SK-N-SH (cell line): ENCODE measurements around the gene NPIPB6. TPM values are rescaled to one million over a fixed set of nuclear protein-coding genes. Genes with fewer than 3 reads are reported as not detected.

Experiments
- CTCF ChIA-PET: fragments of 300-600, 350-600 bp; formaldehyde crosslinking; extraction: SDS; loops from one replicate; lab custom pipeline; 2021; lab: Yijun Ruan, JAX
- POLR2A ChIA-PET: fragments of 350-600 bp; sonication (Branson Sonifier 250); formaldehyde crosslinking; extraction: SDS; loops from one replicate; lab custom pipeline; 2020; ENCODE audit warnings: antibody characterized with exemption, inconsistent platforms; lab: Yijun Ruan, JAX
- DNase-seq: peaks from one replicate; pipeline ENCODE4 v3.0.0; 2012
- H2AFZ ChIP-seq: fragments of 200-600 bp; sonication (generic); 2 replicates; pipeline ENCODE4 v1.8.1; 2016; ENCODE audit warnings: antibody characterized with exemption, mild to moderate bottlenecking, low read depth
- H3F3A ChIP-seq: fragments of 200-600 bp; sonication (generic); replicated peaks from 2 replicates; pipeline ENCODE3; 2016; ENCODE audit warnings: antibody characterized with exemption, mild to moderate bottlenecking; ENCODE audit not compliant: insufficient read depth
- H3K27ac ChIP-seq, 2 experiments: fragments of 200-500 bp in 1 of 2; fragments of 200-600 bp in 1 of 2; sonication (Bioruptor generic) in 1 of 2; sonication (generic), shearing (Covaris generic) in 1 of 2; 2 replicates each; pipeline versions ENCODE4 v1.5.1 to v1.6.1; 2014 to 2016; ENCODE audit warnings: low read depth in 2 of 2, inconsistent platforms in 1 of 2, low read length in 1 of 2, mild to moderate bottlenecking in 1 of 2, mixed read lengths in 1 of 2
- H3K27me3 ChIP-seq: fragments of 200-600 bp; sonication (generic), shearing (Covaris generic); 2 replicates; pipeline ENCODE4 v1.6.1; 2016; ENCODE audit warnings: mixed run types; ENCODE audit not compliant: insufficient read depth
- H3K36me3 ChIP-seq, 2 experiments: fragments of 200-500 bp in 1 of 2; fragments of 200-600 bp in 1 of 2; sonication (Bioruptor generic) in 1 of 2; sonication (generic) in 1 of 2; replicated peaks in 1 of 2; 2 replicates each; pipeline versions ENCODE3 to v1.5.1; 2014 to 2016; ENCODE audit warnings: low read length in 1 of 2, mild to moderate bottlenecking in 1 of 2; ENCODE audit not compliant: insufficient read depth in 2 of 2, control insufficient read depth in 1 of 2
- H3K4me1 ChIP-seq, 2 experiments: fragments of 200-500 bp in 1 of 2; fragments of 200-600 bp in 1 of 2; sonication (Bioruptor generic) in 1 of 2; sonication (generic), shearing (Covaris generic) in 1 of 2; 2 replicates each; pipeline versions ENCODE4 v1.5.1 to v1.6.1; 2014 to 2016; ENCODE audit warnings: low read depth in 1 of 2, low read length in 1 of 2, mixed run types in 1 of 2; ENCODE audit not compliant: insufficient read depth in 2 of 2, control insufficient read depth in 1 of 2
- H3K4me2 ChIP-seq: fragments of 200-600 bp; sonication (generic), shearing (Covaris generic); 2 replicates; pipeline ENCODE4 v1.6.1; 2017; ENCODE audit warnings: mixed run types
- H3K4me3 ChIP-seq, 2 experiments: fragments of 200-500 bp in 1 of 2; fragments of 200-600 bp in 1 of 2; sonication (Bioruptor generic) in 1 of 2; sonication (generic), shearing (Covaris generic) in 1 of 2; 2 replicates each; pipeline versions ENCODE4 v1.5.1 to v1.8.1; 2014 to 2016; ENCODE audit warnings: low read depth in 2 of 2, inconsistent platforms in 1 of 2, low read length in 1 of 2, mild to moderate bottlenecking in 1 of 2, mixed read lengths in 1 of 2, moderate library complexity in 1 of 2
- H3K79me2 ChIP-seq: fragments of 200-600 bp; sonication (generic); 2 replicates; pipeline ENCODE4 v1.8.1; 2017; ENCODE audit warnings: mild to moderate bottlenecking; ENCODE audit not compliant: insufficient read depth
- H3K9ac ChIP-seq: fragments of 200-600 bp; sonication (generic); 2 replicates; pipeline ENCODE4 v1.6.1; 2017; ENCODE audit warnings: mixed run types
- H3K9me2 ChIP-seq: fragments of 200-600 bp; sonication (generic); 2 replicates; pipeline ENCODE4 v1.6.1; 2017; ENCODE audit warnings: mixed run types
- H3K9me3 ChIP-seq: fragments of 200-600 bp; sonication (generic); 2 replicates; pipeline ENCODE4 v1.6.1; 2017; ENCODE audit warnings: mixed run types, mild to moderate bottlenecking, moderate library complexity
- H4K20me1 ChIP-seq: fragments of 200-600 bp; sonication (generic); 2 replicates; pipeline ENCODE4 v1.6.1; 2017; ENCODE audit warnings: mild to moderate bottlenecking, mixed run types; ENCODE audit not compliant: insufficient read depth
- CTCF ChIP-seq: fragments of 200-600 bp; sonication (generic); IDR thresholded peaks from 2 replicates; pipeline ENCODE4 v1.6.1; 2017; ENCODE audit warnings: antibody characterized with exemption, mild to moderate bottlenecking, moderate library complexity
- EP300 ChIP-seq, 2 experiments: IDR thresholded peaks; 2 replicates each; pipeline versions ENCODE4 v1.4.0 to v1.6.1; 2012; ENCODE audit warnings: borderline replicate concordance in 1 of 2, low read depth in 1 of 2, low read length in 1 of 2
- FOSL2 ChIP-seq: IDR thresholded peaks from 2 replicates; pipeline ENCODE4 v1.4.0; 2012; ENCODE audit warnings: low read depth, mild to moderate bottlenecking, moderate library complexity, borderline replicate concordance
- FOXM1 ChIP-seq: IDR thresholded peaks from 2 replicates; pipeline ENCODE4 v1.4.0; 2012; ENCODE audit warnings: low read depth, mild to moderate bottlenecking
- GATA2 ChIP-seq: sonication (generic); formaldehyde crosslinking; IDR thresholded peaks from 2 replicates; pipeline ENCODE4 v1.5.0; 2020; ENCODE audit warnings: mild to moderate bottlenecking, missing genetic modification reagents
- MEF2A ChIP-seq: IDR thresholded peaks from 2 replicates; pipeline ENCODE4 v1.4.0; 2012; ENCODE audit warnings: low read depth, borderline replicate concordance
- NFIC ChIP-seq: IDR thresholded peaks from 2 replicates; pipeline ENCODE4 v1.4.0; 2012; ENCODE audit warnings: borderline replicate concordance
- NRF1 ChIP-seq: IDR thresholded peaks from 2 replicates; pipeline ENCODE4 v1.6.1; 2012; ENCODE audit warnings: low read depth, mild to moderate bottlenecking, low read length
- RCOR1 ChIP-seq: fragments of 150-350 bp; IDR thresholded peaks from 2 replicates; pipeline ENCODE4 v1.6.1; 2017; ENCODE audit warnings: antibody characterized with exemption, low read length
- REST ChIP-seq: IDR thresholded peaks from 2 replicates; pipeline ENCODE4 v1.6.1; 2012; ENCODE audit warnings: mild to moderate bottlenecking, low read depth, low read length, moderate library complexity
- RFX5 ChIP-seq: IDR thresholded peaks from 2 replicates; pipeline ENCODE4 v1.6.1; 2012; ENCODE audit warnings: mild to moderate bottlenecking, improper control_type of control experiment, low read length
- RXRA ChIP-seq: IDR thresholded peaks from 2 replicates; pipeline ENCODE4 v1.4.0; 2012; ENCODE audit warnings: low read depth, mild to moderate bottlenecking, borderline replicate concordance
- SIN3A ChIP-seq: IDR thresholded peaks from 2 replicates; pipeline ENCODE4 v1.6.1; 2012; ENCODE audit warnings: low read depth, mild to moderate bottlenecking, low read length, moderate library complexity, borderline replicate concordance
- SMC3 ChIP-seq: IDR thresholded peaks from 2 replicates; pipeline ENCODE4 v1.6.1; 2012; ENCODE audit warnings: low read depth, low read length, improper control_type of control experiment
- TCF12 ChIP-seq: IDR thresholded peaks from 2 replicates; pipeline ENCODE4 v1.4.0; 2012
- TEAD4 ChIP-seq: IDR thresholded peaks from 2 replicates; pipeline ENCODE4 v1.4.0; 2012; ENCODE audit warnings: mild to moderate bottlenecking, borderline replicate concordance; ENCODE audit not compliant: insufficient read depth
- USF1 ChIP-seq: IDR thresholded peaks from 2 replicates; pipeline ENCODE4 v1.4.0; 2012; ENCODE audit warnings: low read depth, borderline replicate concordance
- YY1 ChIP-seq: IDR thresholded peaks from 2 replicates; pipeline ENCODE4 v1.4.0; 2012; ENCODE audit warnings: low read depth, mild to moderate bottlenecking
- WGBS: methylation state at CpG from one replicate; pipeline ENCODE4 v1.1.6; 2017; ENCODE audit warnings: low lambda C conversion rate; 5-methylcytosine and 5-hydroxymethylcytosine counted together
- polyA plus RNA-seq, 3 experiments: library from polyadenylated mRNA; depleted of rRNA; stranded (reverse); fragments of >200 nt; gene quantifications; 2 replicates each; pipeline ENCODE4 v1.2.3, GENCODE V29; 2012
- TF ChIP-seq, protein P1 (sequence below): IDR thresholded peaks from 2 replicates; pipeline ENCODE4 v1.4.0; 2012; ENCODE audit warnings: low read depth, borderline replicate concordance

Gene NPIPB6
- polyA plus RNA-seq, 1 of the 3 experiments (the other 2 are of a cell fraction), result 0.35 TPM

- Histone ChIP-seq H3K9ac (no peak overlapping the region), H3K9me2 (no peaks in the 10 kb centered on the region), H3K36me3 (no peaks in the 10 kb centered on the region), H3K79me2 (no peaks in the 10 kb centered on the region), H3K4me1 (no peaks in the 10 kb centered on the region; a peak in 1 of 4 replicates), H2AFZ (no peak overlapping the region), H3K27ac (no peak overlapping the region), H4K20me1 (no peaks in the 10 kb centered on the region), H3K9me3 (no peaks in the 10 kb centered on the region), H3K4me2 (no peak overlapping the region), H3F3A (no peaks in the 10 kb centered on the region), H3K27me3 (no peaks in the 10 kb centered on the region), H3K4me3 (no peak overlapping the region)
- POLR2A ChIA-PET, result no interaction called here
- TF ChIP-seq, protein P1, sequence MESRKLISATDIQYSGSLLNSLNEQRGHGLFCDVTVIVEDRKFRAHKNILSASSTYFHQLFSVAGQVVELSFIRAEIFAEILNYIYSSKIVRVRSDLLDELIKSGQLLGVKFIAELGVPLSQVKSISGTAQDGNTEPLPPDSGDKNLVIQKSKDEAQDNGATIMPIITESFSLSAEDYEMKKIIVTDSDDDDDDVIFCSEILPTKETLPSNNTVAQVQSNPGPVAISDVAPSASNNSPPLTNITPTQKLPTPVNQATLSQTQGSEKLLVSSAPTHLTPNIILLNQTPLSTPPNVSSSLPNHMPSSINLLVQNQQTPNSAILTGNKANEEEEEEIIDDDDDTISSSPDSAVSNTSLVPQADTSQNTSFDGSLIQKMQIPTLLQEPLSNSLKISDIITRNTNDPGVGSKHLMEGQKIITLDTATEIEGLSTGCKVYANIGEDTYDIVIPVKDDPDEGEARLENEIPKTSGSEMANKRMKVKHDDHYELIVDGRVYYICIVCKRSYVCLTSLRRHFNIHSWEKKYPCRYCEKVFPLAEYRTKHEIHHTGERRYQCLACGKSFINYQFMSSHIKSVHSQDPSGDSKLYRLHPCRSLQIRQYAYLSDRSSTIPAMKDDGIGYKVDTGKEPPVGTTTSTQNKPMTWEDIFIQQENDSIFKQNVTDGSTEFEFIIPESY, result no peak
- TF ChIP-seq MEF2A (no peak), TCF12 (no peak), REST (no peak), FOSL2 (no peak), RCOR1 (no peak), TEAD4 (no peak), SIN3A (no peak), NFIC (no peak), CTCF (no peak), RXRA (no peak), SMC3 (no peak), USF1 (no peak), RFX5 (no peak), FOXM1 (no peak), EP300 (IDR thresholded peaks at IDR 0.05; ENCODE audit: borderline replicate concordance in 1 of 2, low read depth in 1 of 2, low read length in 1 of 2) (no peak), NRF1 (no peak), YY1 (no peak), GATA2 (CRISPR knock-in tag) (no peak)
- CTCF ChIA-PET, result interaction anchor here (0.7 to 15.8 kb wide), 4 partner anchors 10 to 73 kb away, joined by 3 to 302 read pairs (median 4); no protein-coding TSS in a partner anchor
- 87% methylated on average over 11 of the region's 11 CpGs for WGBS
- DNase-seq, result no peak
Observed at GRCh38 chr16:28310796-28311195, 52.5 kb downstream of the NPIPB6 start.
